CD4-positive, alpha-beta T cell treated with Interleukin-1 beta for 1 hour (primary cell): ENCODE data around the gene RAB3A.

Experiments used
- DNase-seq, 2 donors: peaks; one replicate each; pipeline ENCODE4 v3.0.0-alpha.2; 2020 to 2022

The RAB3A gene

GRCh38 chr19:18147396-18147795 is 56.4 kb downstream of the RAB3A start:
- DNase-seq: no peak
